Muscle of leg (tissue), 16 donors: ENCODE results near the gene PCDHGB1. TPM values are rescaled to one million over a fixed set of nuclear protein-coding genes. Genes with fewer than 3 reads are reported as not detected.
A peak's percentile ranks its signal among the peaks of the same experiment; 100 is the strongest.
"Not testable (repeated sequence)": the region's sequence is repeated elsewhere in the genome, so short reads cannot be mapped to it uniquely, and the experiment has no call there.

Experiments used
- DNase-seq: peaks from one replicate; pipeline ENCODE4 v3.0.0; 2013
- H3K27ac ChIP-seq: one replicate; pipeline ENCODE4 v1.5.1; 2013; ENCODE audit warnings: mild to moderate bottlenecking, low read length, control low read depth
- H3K27me3 ChIP-seq: one replicate; pipeline ENCODE4 v1.6.1; 2013; ENCODE audit warnings: low read length; ENCODE audit not compliant: control insufficient read depth, insufficient read depth
- H3K36me3 ChIP-seq: one replicate; pipeline ENCODE4 v1.6.1; 2013; ENCODE audit warnings: low read length; ENCODE audit not compliant: control insufficient read depth, insufficient read depth
- H3K4me1 ChIP-seq: one replicate; pipeline ENCODE4 v1.6.1; 2013; ENCODE audit warnings: low read length; ENCODE audit not compliant: control insufficient read depth, insufficient read depth
- H3K4me3 ChIP-seq: one replicate; pipeline ENCODE4 v1.5.1; 2013; ENCODE audit warnings: low read length, control low read depth
- H3K9me3 ChIP-seq: replicated peaks from 2 replicates; pipeline ENCODE4 v1.6.1; 2013; ENCODE audit warnings: low read depth, low read length; ENCODE audit not compliant: control insufficient read depth
- WGBS: methylation state at CpG from one replicate; pipeline ENCODE4 v1.1.5; 2013; ENCODE audit warnings: missing lambda C conversion rate; ENCODE audit not compliant: insufficient coverage; 5-methylcytosine and 5-hydroxymethylcytosine counted together
- long read RNA-seq, 11 donors: transcript quantifications; one replicate each; lab custom pipeline, GENCODE V29; 2026
- polyA plus RNA-seq, 8 donors: library from polyadenylated mRNA; unstranded; fragments of 120-200 nt; gene quantifications; one replicate each; pipeline versions ENCODE4 v1.2.1 to v1.2.3, GENCODE V29; 2013; ENCODE audit warnings: inconsistent platforms in 1 of 8, low replicate concordance in 1 of 8; ENCODE audit not compliant: insufficient read length in 8 of 8, insufficient read depth in 1 of 8
- total RNA-seq: library from RNA; stranded (reverse); fragments of 120-200 nt; gene quantifications from one replicate; pipeline ENCODE4 v1.2.4, GENCODE V29; 2013

Gene PCDHGB1
- total RNA-seq (1.3 TPM), polyA plus RNA-seq (under 1 TPM; 0.43 to 0.90 (median 0.63) TPM)
- long read RNA-seq, donor 1 = 0 reads
- long read RNA-seq, donor 2 = 0 reads
- long read RNA-seq, donor 3 = 0 reads
- long read RNA-seq, donor 4, full-length matches to known transcripts = 2 of 2 reads
- long read RNA-seq, donor 4, partial matches to known transcripts = 0 of 2 reads
- long read RNA-seq, donor 4, other reads (novel, unspliced or antisense) = 0 of 2 reads
- long read RNA-seq, donor 5 = 0 reads
- long read RNA-seq, donor 6 = 0 reads
- long read RNA-seq, donor 7 = 0 reads
- long read RNA-seq, donor 8 = 0 reads
- long read RNA-seq, donor 9 = 0 reads
- long read RNA-seq, donor 10 = 0 reads
- long read RNA-seq, donor 11, partial matches to known transcripts = 0 of 1 reads
- long read RNA-seq, donor 11, other reads (novel, unspliced or antisense) = 0 of 1 reads

DNA sequence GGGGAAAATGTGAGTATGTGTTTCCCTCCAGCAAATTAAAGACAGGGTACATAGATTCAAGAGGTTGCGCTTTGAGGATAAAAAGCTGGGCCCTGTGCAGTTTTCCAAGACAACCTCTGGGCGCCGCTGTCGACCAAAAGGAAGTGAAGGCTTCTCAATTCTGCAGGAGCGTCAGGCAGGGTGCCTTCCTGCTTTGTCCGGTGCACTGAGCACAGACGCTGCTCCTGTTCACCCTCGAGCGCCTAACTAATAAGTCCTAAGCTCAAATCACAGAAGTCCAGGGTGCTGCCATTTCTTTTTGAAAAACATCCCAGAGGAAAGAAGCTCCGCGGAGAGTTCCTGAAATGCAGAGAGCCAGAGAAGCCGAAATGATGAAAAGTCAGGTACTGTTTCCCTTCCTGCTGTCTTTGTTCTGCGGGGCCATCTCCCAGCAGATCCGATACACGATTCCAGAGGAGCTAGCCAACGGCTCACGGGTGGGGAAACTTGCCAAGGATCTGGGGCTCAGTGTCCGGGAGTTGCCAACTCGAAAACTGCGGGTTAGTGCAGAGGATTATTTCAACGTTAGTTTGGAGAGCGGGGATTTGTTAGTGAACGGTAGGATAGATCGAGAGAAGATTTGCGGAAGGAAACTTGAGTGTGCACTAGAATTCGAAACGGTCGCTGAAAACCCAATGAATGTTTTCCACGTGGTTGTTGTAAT, at the start of gene PCDHGB1:
TSS of gene PCDHGB1 (plus strand) at position 183 of the 703 bp plus-strand sequence. CDS start at position 345, 162 bp downstream.
- Histone ChIP-seq H3K27ac (no peak within 1 kb of the TSS), H3K9me3 (peaks cover 45% of the 10 kb centered on the region), H3K4me3 (no peak within 1 kb of the TSS), H3K36me3 (no peaks in the 10 kb centered on the region), H3K4me1 (no peaks in the 10 kb centered on the region), H3K27me3 (peaks cover 3% of the 10 kb centered on the region)
- DNase-seq = peak; percentile 11
- 34% methylated on average over 27 of the region's 29 CpGs for WGBS

GRCh38 chr5:141303756-141304155, 46.1 kb upstream of the PCDHGB1 start, which contains the start of gene SLC25A2:
Gene SLC25A2 (minus strand): TSS chr5:141304049. CDS start chr5:141303865, 184 bp downstream.
- no peak for DNase-seq
- H3K4me3 ChIP-seq = no peak within 1 kb of the TSS
- no peaks in the 10 kb centered on the region for H3K36me3 ChIP-seq
- H3K27ac ChIP-seq = no peak within 1 kb of the TSS
- WGBS = 32% methylated on average over 30 of the region's 36 CpGs
- no peaks in the 10 kb centered on the region for H3K4me1 ChIP-seq
- no peaks in the 10 kb centered on the region for H3K27me3 ChIP-seq
- H3K9me3 ChIP-seq = peaks cover 78% of the 10 kb centered on the region

- DNase-seq = no peak
- no peaks in the 10 kb centered on the region for H3K27me3 ChIP-seq
- H3K27ac ChIP-seq = no peak overlapping the region
- H3K4me1 ChIP-seq = no peaks in the 10 kb centered on the region
- H3K9me3 ChIP-seq = peaks cover 69% of the 10 kb centered on the region
- WGBS = no CpG with 5 or more reads among the region's 1 CpG
- H3K4me3 ChIP-seq = no peak overlapping the region
- no peaks in the 10 kb centered on the region for H3K36me3 ChIP-seq
Measured at GRCh38 chr5:141306630-141307029, 43.3 kb upstream of the PCDHGB1 start.

GRCh38 chr5:141313711-141314110, 36.2 kb upstream of the PCDHGB1 start:
- H3K9me3 ChIP-seq = peaks cover 66% of the 10 kb centered on the region
- H3K36me3 ChIP-seq = peaks cover 6% of the 10 kb centered on the region
- H3K4me3 ChIP-seq = no peak overlapping the region
- no peaks in the 10 kb centered on the region for H3K4me1 ChIP-seq
- no peaks in the 10 kb centered on the region for H3K27me3 ChIP-seq
- DNase-seq = no peak
- no peak overlapping the region for H3K27ac ChIP-seq

- H3K4me3 ChIP-seq, H3K4me1 ChIP-seq, H3K27me3 ChIP-seq, DNase-seq, H3K27ac ChIP-seq: not testable (repeated sequence)
- Histone ChIP-seq H3K36me3 (peaks cover 17% of the 10 kb centered on the region), H3K9me3 (peaks cover 67% of the 10 kb centered on the region)
- WGBS = no CpG with 5 or more reads among the region's 4 CpGs
Measured at GRCh38 chr5:141316963-141317362, 32.9 kb upstream of the PCDHGB1 start.

DNA sequence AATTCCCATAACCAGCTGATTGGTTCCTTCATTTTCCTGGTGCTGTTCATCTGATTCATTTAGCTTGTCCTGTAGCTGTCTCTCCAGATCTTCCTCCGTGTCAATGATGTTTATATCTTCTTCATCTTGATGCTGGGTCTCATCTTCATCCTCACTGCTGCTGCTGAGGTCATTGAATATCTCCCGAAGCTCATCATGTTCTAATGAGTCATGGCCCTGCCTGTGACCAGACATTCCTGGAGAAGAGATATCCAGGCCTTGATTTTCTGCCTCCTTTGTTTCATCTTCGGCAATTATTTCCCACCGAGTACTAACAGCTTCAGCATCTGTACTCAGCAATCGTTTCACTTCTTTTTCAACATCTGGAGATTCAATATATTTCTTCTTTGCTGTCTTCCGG, 30.7 kb upstream of the PCDHGB1 start:
- Histone ChIP-seq H3K27ac (no peak overlapping the region), H3K4me3 (no peak overlapping the region), H3K9me3 (peaks cover 63% of the 10 kb centered on the region), H3K4me1 (peaks cover 5% of the 10 kb centered on the region), H3K27me3 (no peaks in the 10 kb centered on the region), H3K36me3 (peaks cover 17% of the 10 kb centered on the region)
- no peak for DNase-seq
- WGBS = 94% methylated on average over 6 of the region's 6 CpGs

- Histone ChIP-seq H3K9me3 (peaks cover 58% of the 10 kb centered on the region), H3K36me3 (peaks cover 17% of the 10 kb centered on the region), H3K4me3 (peak overlapping the region; percentile 92), H3K27ac (peak overlapping the region; percentile 100), H3K27me3 (no peaks in the 10 kb centered on the region), H3K4me1 (peaks cover 5% of the 10 kb centered on the region)
- 75% methylated on average over 5 of the region's 5 CpGs for WGBS
- DNase-seq = no peak
Measured at GRCh38 chr5:141319699-141320098, 30.2 kb upstream of the PCDHGB1 start.

- Histone ChIP-seq H3K36me3 (peaks cover 14% of the 10 kb centered on the region), H3K4me1 (peaks cover 5% of the 10 kb centered on the region), H3K27me3 (no peaks in the 10 kb centered on the region), H3K4me3 (peak within 1 kb of the TSS; percentile 92), H3K9me3 (peaks cover 50% of the 10 kb centered on the region), H3K27ac (peak within 1 kb of the TSS; percentile 100)
- DNase-seq = peak; percentile 97
- WGBS = under 1% methylated on average over 53 of the region's 67 CpGs
Measured at GRCh38 chr5:141320225-141321169, 29.4 kb upstream of the PCDHGB1 start, which contains the start of gene TAF7. Gene TAF7 (minus strand): TSS chr5:141320784. CDS start chr5:141320044, 740 bp downstream.

DNA sequence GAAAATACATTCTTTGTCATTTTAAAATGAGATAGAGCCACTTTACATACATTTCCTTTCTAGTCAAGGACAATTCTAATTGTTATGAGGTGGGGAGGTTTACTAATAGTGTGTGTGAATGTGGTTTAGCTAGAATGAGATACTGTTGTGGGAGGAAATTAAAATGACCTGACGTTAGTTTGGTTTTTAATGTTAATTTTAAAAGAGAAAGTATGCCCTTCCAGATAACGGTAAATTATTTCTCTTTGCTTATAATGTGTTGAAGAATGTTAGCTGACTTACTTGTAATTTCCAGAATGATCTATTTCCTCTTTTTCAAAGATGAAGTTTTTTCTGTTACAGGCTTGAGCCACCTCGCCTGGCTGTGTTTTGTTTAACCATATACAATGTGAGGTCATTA, 27.6 kb upstream of the PCDHGB1 start:
- H3K27ac ChIP-seq = no peak overlapping the region
- H3K4me1 ChIP-seq = peaks cover 5% of the 10 kb centered on the region
- peaks cover 14% of the 10 kb centered on the region for H3K36me3 ChIP-seq
- no peak overlapping the region for H3K4me3 ChIP-seq
- no CpG with 5 or more reads among the region's 3 CpGs for WGBS
- no peak for DNase-seq
- H3K9me3 ChIP-seq = peaks cover 40% of the 10 kb centered on the region
- no peaks in the 10 kb centered on the region for H3K27me3 ChIP-seq
